IMR-90 (cell line): Measurements from ENCODE around the gene PLSCR5. TPM values are rescaled to one million over a fixed set of nuclear protein-coding genes. Genes with fewer than 3 reads are reported as not detected.

Source experiments
- ATAC-seq: fragments of 200-7000 bp; cut with Tn5 transposase; 2 replicates; pipeline ENCODE4 v1.9.1; 2020; ENCODE audit warnings: low read depth, mild to moderate bottlenecking, moderate library complexity
- BruUV-seq: library from RNA; stranded (reverse); fragments of 400-500 nt; replicated peaks from 2 replicates; lab custom pipeline; 2021; lab: Mats Ljungman, UMichigan
- CTCF ChIA-PET: fragments of 300-600 bp; formaldehyde crosslinking; extraction: SDS; loops from one replicate; lab custom pipeline; 2021; ENCODE audit warnings: antibody characterized with exemption; lab: Yijun Ruan, JAX
- POLR2A ChIA-PET: fragments of 300-600 bp; sonication (Branson Sonifier 250); formaldehyde crosslinking; loops from one replicate; lab custom pipeline; 2022; ENCODE audit warnings: antibody characterized with exemption; ENCODE audit not compliant: unreplicated experiment; lab: Charles Lee
- DNase-seq: peaks from one replicate; pipeline ENCODE4 v3.0.0; 2013
- H2AFZ ChIP-seq: replicated peaks from 2 replicates; pipeline ENCODE3; 2013; ENCODE audit warnings: low read length, mild to moderate bottlenecking; ENCODE audit not compliant: poor library complexity
- H2AK5ac ChIP-seq: 2 replicates; pipeline ENCODE4 v1.6.1; 2013; ENCODE audit warnings: low read depth, low read length, inconsistent platforms
- H2AK9ac ChIP-seq: replicated peaks from 2 replicates; pipeline ENCODE3; 2013; ENCODE audit warnings: mild to moderate bottlenecking, low read depth, low read length, moderate library complexity; ENCODE audit not compliant: poor library complexity
- H2BK120ac ChIP-seq: 2 replicates; pipeline ENCODE4 v1.6.1; 2013; ENCODE audit warnings: low read depth, low read length, inconsistent platforms
- H2BK15ac ChIP-seq: 3 replicates; pipeline ENCODE4 v1.6.1; 2013; ENCODE audit warnings: low read depth, low read length, inconsistent platforms
- H2BK20ac ChIP-seq: 2 replicates; pipeline ENCODE4 v1.6.1; 2013; ENCODE audit warnings: low read depth, mild to moderate bottlenecking, inconsistent platforms, low read length, moderate library complexity
- H2BK5ac ChIP-seq: 2 replicates; pipeline ENCODE4 v1.6.1; 2013; ENCODE audit warnings: mild to moderate bottlenecking, low read depth, low read length, inconsistent platforms; ENCODE audit not compliant: poor library complexity, severe bottlenecking
- H3K14ac ChIP-seq: replicated peaks from 2 replicates; pipeline ENCODE4 v1.6.1; 2013; ENCODE audit warnings: low read depth, low read length, inconsistent platforms
- H3K18ac ChIP-seq: 2 replicates; pipeline ENCODE4 v1.6.1; 2013; ENCODE audit warnings: low read depth, low read length, control low read depth
- H3K23ac ChIP-seq: 2 replicates; pipeline ENCODE4 v1.6.1; 2013; ENCODE audit warnings: low read depth, low read length, inconsistent platforms
- H3K27ac ChIP-seq: 2 replicates; pipeline ENCODE4 v1.5.1; 2013; ENCODE audit warnings: mild to moderate bottlenecking, control low read depth, low read length; ENCODE audit not compliant: insufficient read depth
- H3K27me3 ChIP-seq: 2 replicates; pipeline ENCODE4 v1.6.1; 2013; ENCODE audit warnings: low read length; ENCODE audit not compliant: control insufficient read depth, insufficient read depth
- H3K36me3 ChIP-seq: 2 replicates; pipeline ENCODE4 v1.6.1; 2013; ENCODE audit warnings: low read length, mixed read lengths; ENCODE audit not compliant: control insufficient read depth, insufficient read depth
- H3K4ac ChIP-seq: 2 replicates; pipeline ENCODE4 v1.6.1; 2013; ENCODE audit warnings: low read depth, low read length, inconsistent platforms
- H3K4me1 ChIP-seq: 2 replicates; pipeline ENCODE4 v1.6.1; 2013; ENCODE audit warnings: low read length, mixed read lengths; ENCODE audit not compliant: control insufficient read depth, insufficient read depth
- H3K4me2 ChIP-seq: 2 replicates; pipeline ENCODE4 v1.6.1; 2013; ENCODE audit warnings: low read depth, mild to moderate bottlenecking, control low read depth, low read length, moderate library complexity
- H3K4me3 ChIP-seq: 2 replicates; pipeline ENCODE4 v1.5.1; 2013; ENCODE audit warnings: low read depth, mild to moderate bottlenecking, control low read depth, low read length, moderate library complexity; ENCODE audit not compliant: insufficient read depth
- H3K56ac ChIP-seq: 2 replicates; pipeline ENCODE4 v1.6.1; 2013; ENCODE audit warnings: low read length, inconsistent platforms; ENCODE audit not compliant: insufficient read depth; ENCODE audit errors: extremely low read depth
- H3K79me1 ChIP-seq, 2 experiments: 2 replicates each; pipeline ENCODE4 v1.6.1; 2013; ENCODE audit warnings: low read length in 2 of 2, inconsistent platforms in 1 of 2, low read depth in 1 of 2
- H3K9ac ChIP-seq: 2 replicates; pipeline ENCODE4 v1.6.1; 2013; ENCODE audit warnings: low read depth, low read length, control low read depth
- H3K9me1 ChIP-seq: 2 replicates; pipeline ENCODE4 v1.6.1; 2013; ENCODE audit warnings: low read length, inconsistent platforms; ENCODE audit not compliant: insufficient read depth
- H3K9me3 ChIP-seq: 2 replicates; pipeline ENCODE4 v1.6.1; 2013; ENCODE audit warnings: low read length; ENCODE audit not compliant: control insufficient read depth, insufficient read depth
- H4K20me1 ChIP-seq: 2 replicates; pipeline ENCODE4 v1.6.1; 2013; ENCODE audit warnings: low read length, inconsistent platforms; ENCODE audit not compliant: insufficient read depth
- H4K5ac ChIP-seq: 2 replicates; pipeline ENCODE4 v1.6.1; 2013; ENCODE audit warnings: mild to moderate bottlenecking, low read depth, low read length, control low read depth
- H4K8ac ChIP-seq, 2 experiments: 2 replicates each; pipeline ENCODE4 v1.6.1; 2013; ENCODE audit warnings: low read depth in 2 of 2, low read length in 2 of 2, control low read depth in 1 of 2, inconsistent platforms in 1 of 2
- H4K91ac ChIP-seq: 2 replicates; pipeline ENCODE4 v1.6.1; 2013; ENCODE audit warnings: low read depth, low read length, inconsistent platforms; ENCODE audit not compliant: insufficient read depth
- MAFK ChIP-seq: IDR thresholded peaks from 2 replicates; pipeline ENCODE4 v1.6.1; 2012; ENCODE audit warnings: low read depth, low read length, improper control_type of control experiment
- MXI1 ChIP-seq: IDR thresholded peaks from 2 replicates; pipeline ENCODE4 v1.6.1; 2012; ENCODE audit warnings: low read depth, mild to moderate bottlenecking, low read length, moderate library complexity, borderline replicate concordance
- NFE2L2 ChIP-seq: fragments of 150-350 bp; IDR thresholded peaks from 2 replicates; pipeline ENCODE4 v1.6.1; 2016; ENCODE audit warnings: low read depth, mild to moderate bottlenecking, low read length
- SMC3 ChIP-seq: fragments of 150-350 bp; IDR thresholded peaks from 2 replicates; pipeline ENCODE4 v1.6.1; 2016; ENCODE audit warnings: low read depth, mild to moderate bottlenecking, antibody characterized with exemption, low read length, moderate library complexity
- WGBS, 2 experiments: methylation state at CpG; one replicate each; pipeline versions ENCODE4 v1.1.5 to v1.1.7; 2013; ENCODE audit warnings: missing lambda C conversion rate in 2 of 2; ENCODE audit not compliant: insufficient read length in 1 of 2; ENCODE audit errors: extremely low coverage in 2 of 2; 5-methylcytosine and 5-hydroxymethylcytosine counted together
- dilution Hi-C: fragments of 300-500 bp; cut with HindIII; formaldehyde crosslinking; loops from one replicate; pipeline ENCODE4 v1.14.3; 2018; ENCODE audit warnings: low sequenced_read_pairs; ENCODE audit not compliant: unreplicated experiment
- in situ Hi-C: fragments of 300-500 bp; cut with MboI; formaldehyde crosslinking; loops from 3 replicates; pipeline ENCODE4 v1.14.3; 2019; ENCODE audit warnings: low sequenced_read_pairs, inconsistent platforms, mixed read lengths
- intact Hi-C: fragments of 100-400 bp; cut with micrococcal nuclease; formaldehyde crosslinking; loops from 2 replicates; pipeline ENCODE4 v1.10.0; 2022
- polyA plus RNA-seq, 3 experiments: library from polyadenylated mRNA; depleted of rRNA; stranded (reverse); fragments of >200 nt; gene quantifications; 2 replicates each; pipeline ENCODE4 v1.2.3, GENCODE V29; 2012; ENCODE audit warnings: low replicate concordance in 1 of 3
- total RNA-seq: library from RNA; depleted of rRNA; stranded (reverse); fragments of >200 nt; gene quantifications from 2 replicates; pipeline ENCODE4 v1.2.3, GENCODE V29; 2012
- TF ChIP-seq, protein P1 (sequence below): fragments of 150-350 bp; IDR thresholded peaks from 2 replicates; pipeline ENCODE4 v1.6.1; 2017; ENCODE audit warnings: mild to moderate bottlenecking, antibody characterized with exemption, low read length, low read depth
- TF ChIP-seq, protein P2 (sequence below): fragments of 150-350 bp; IDR thresholded peaks from 2 replicates; pipeline ENCODE4 v1.6.1; 2016; ENCODE audit warnings: low read depth, mild to moderate bottlenecking, low read length, moderate library complexity, borderline replicate concordance

The PLSCR5 gene
- total and polyA plus RNA-seq, 2 of the 4 experiments (the other 2 are of a cell fraction) = not detected

DNA sequence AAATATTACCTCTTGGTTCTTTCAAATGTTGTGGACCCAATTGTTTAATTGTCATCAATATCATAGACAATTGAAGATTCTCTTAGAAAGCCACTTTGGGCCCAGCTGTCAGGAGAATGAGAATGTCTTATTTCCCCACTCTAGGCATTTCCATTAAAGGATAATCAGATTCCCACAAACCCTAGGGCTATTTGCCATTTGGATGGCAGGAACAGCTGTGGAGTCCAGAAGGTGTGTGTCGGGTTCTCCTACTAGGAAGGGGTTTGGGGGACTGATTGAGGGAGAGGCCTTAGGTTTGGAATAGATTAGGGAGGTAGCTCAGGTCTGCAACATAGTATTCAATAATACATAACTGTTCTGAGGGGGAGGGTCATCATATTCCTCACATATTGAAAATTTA is 35.2 kb upstream of the PLSCR5 start:
- intact Hi-C loops = loop anchor here (5.0 to 10.0 kb wide), 2 partner anchors 552 to 1434 kb away; no protein-coding TSS in a partner anchor
- Histone ChIP-seq H3K4me3 (no peak overlapping the region), H2AFZ (no peak overlapping the region), H4K20me1 (no peaks in the 10 kb centered on the region), H4K5ac (no peak overlapping the region), H3K4me1 (no peaks in the 10 kb centered on the region), H4K91ac (no peak overlapping the region), H2BK5ac (no peak overlapping the region), H3K4me2 (no peak overlapping the region), H2AK5ac (no peak overlapping the region), H2BK20ac (no peak overlapping the region), H3K56ac (no peak overlapping the region), H3K23ac (no peak overlapping the region), H2AK9ac (no peak overlapping the region), H3K27ac (no peak overlapping the region), H3K9ac (no peak overlapping the region), H3K9me1 (no peaks in the 10 kb centered on the region), H2BK15ac (no peak overlapping the region), H3K18ac (no peak overlapping the region), H4K8ac (no peak overlapping the region), H3K4ac (no peak overlapping the region), H2BK120ac (no peak overlapping the region), H3K27me3 (no peaks in the 10 kb centered on the region), H3K9me3 (no peaks in the 10 kb centered on the region), H3K14ac (no peak overlapping the region), H3K36me3 (no peaks in the 10 kb centered on the region), H3K79me1 (no peaks in the 10 kb centered on the region)
- TF ChIP-seq, protein P1, sequence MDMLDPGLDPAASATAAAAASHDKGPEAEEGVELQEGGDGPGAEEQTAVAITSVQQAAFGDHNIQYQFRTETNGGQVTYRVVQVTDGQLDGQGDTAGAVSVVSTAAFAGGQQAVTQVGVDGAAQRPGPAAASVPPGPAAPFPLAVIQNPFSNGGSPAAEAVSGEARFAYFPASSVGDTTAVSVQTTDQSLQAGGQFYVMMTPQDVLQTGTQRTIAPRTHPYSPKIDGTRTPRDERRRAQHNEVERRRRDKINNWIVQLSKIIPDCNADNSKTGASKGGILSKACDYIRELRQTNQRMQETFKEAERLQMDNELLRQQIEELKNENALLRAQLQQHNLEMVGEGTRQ = no peak
- no peak for TF ChIP-seq SMC3
- TF ChIP-seq, protein P2, sequence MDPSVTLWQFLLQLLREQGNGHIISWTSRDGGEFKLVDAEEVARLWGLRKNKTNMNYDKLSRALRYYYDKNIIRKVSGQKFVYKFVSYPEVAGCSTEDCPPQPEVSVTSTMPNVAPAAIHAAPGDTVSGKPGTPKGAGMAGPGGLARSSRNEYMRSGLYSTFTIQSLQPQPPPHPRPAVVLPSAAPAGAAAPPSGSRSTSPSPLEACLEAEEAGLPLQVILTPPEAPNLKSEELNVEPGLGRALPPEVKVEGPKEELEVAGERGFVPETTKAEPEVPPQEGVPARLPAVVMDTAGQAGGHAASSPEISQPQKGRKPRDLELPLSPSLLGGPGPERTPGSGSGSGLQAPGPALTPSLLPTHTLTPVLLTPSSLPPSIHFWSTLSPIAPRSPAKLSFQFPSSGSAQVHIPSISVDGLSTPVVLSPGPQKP = no peak
- no peak for TF ChIP-seq MAFK
- TF ChIP-seq MXI1 = no peak
- TF ChIP-seq NFE2L2 = no peak
- DNase-seq (no peak), ATAC-seq (no peak)
- in situ Hi-C loops = no loop called here
- no TSS peak for BruUV-seq
- WGBS, 2 experiments = no CpG with 5 or more reads among the region's 1 CpG
- dilution Hi-C loops = no loop called here
- POLR2A ChIA-PET = no interaction called here
- CTCF ChIA-PET = interaction anchor here (0.6 to 1.6 kb wide), 2 partner anchors 50 to 62 kb away, joined by 3 to 5 read pairs; no protein-coding TSS in a partner anchor
